ENCODE data around the gene CACNG7.

The CACNG7 gene

GRCh38 chr19:53992211-53992610 is 83.1 kb downstream of the CACNG7 start:
- Histone ChIP-seq H3K4me1 (ENCODE audit: control insufficient read depth, insufficient read depth, low read length, poor library complexity, severe bottlenecking) (no peaks in the 10 kb centered on the region), H3K4me3 (ENCODE audit: insufficient read depth, low read depth, low read length, poor library complexity, severe bottlenecking) (no peak overlapping the region), H3K27ac (ENCODE audit: insufficient read depth, low read length, poor library complexity, severe bottlenecking) (no peak overlapping the region), H3K36me3 (ENCODE audit: control insufficient read depth, insufficient read depth, low read length) (no peaks in the 10 kb centered on the region), H3K9me3 (ENCODE audit: control insufficient read depth, low read length) (no peaks in the 10 kb centered on the region), H3K27me3 (replicated peaks; ENCODE audit: control insufficient read depth, insufficient read depth, low read length, poor library complexity, severe bottlenecking) (peaks cover 20% of the 10 kb centered on the region)
- no peak for DNase-seq

GRCh38 chr19:53992815-53993214 is 83.7 kb downstream of the CACNG7 start:
- peaks cover 20% of the 10 kb centered on the region for H3K27me3 ChIP-seq (replicated peaks; ENCODE audit: control insufficient read depth, insufficient read depth, low read length, poor library complexity, severe bottlenecking)

GRCh38 chr19:53993448-53993847 is 84.4 kb downstream of the CACNG7 start:
- no peak for DNase-seq
- no peaks in the 10 kb centered on the region for H3K36me3 ChIP-seq (ENCODE audit: control insufficient read depth, insufficient read depth, low read length)
- no peak overlapping the region for H3K4me3 ChIP-seq (ENCODE audit: insufficient read depth, low read depth, low read length, poor library complexity, severe bottlenecking)
- H3K27me3 ChIP-seq (replicated peaks; ENCODE audit: control insufficient read depth, insufficient read depth, low read length, poor library complexity, severe bottlenecking) = peaks cover 20% of the 10 kb centered on the region
- no peak overlapping the region for H3K27ac ChIP-seq (ENCODE audit: insufficient read depth, low read length, poor library complexity, severe bottlenecking)
- no peaks in the 10 kb centered on the region for H3K4me1 ChIP-seq (ENCODE audit: control insufficient read depth, insufficient read depth, low read length, poor library complexity, severe bottlenecking)
- H3K9me3 ChIP-seq (ENCODE audit: control insufficient read depth, low read length) = no peaks in the 10 kb centered on the region

More at GRCh38 chr19:53992815-53993214, 83.7 kb downstream of the CACNG7 start:
- Histone ChIP-seq H3K4me1 (ENCODE audit: control insufficient read depth, insufficient read depth, low read length, poor library complexity, severe bottlenecking) (no peaks in the 10 kb centered on the region), H3K27ac (ENCODE audit: insufficient read depth, low read length, poor library complexity, severe bottlenecking) (no peak overlapping the region), H3K9me3 (ENCODE audit: control insufficient read depth, low read length) (no peaks in the 10 kb centered on the region), H3K4me3 (ENCODE audit: insufficient read depth, low read depth, low read length, poor library complexity, severe bottlenecking) (no peak overlapping the region), H3K36me3 (ENCODE audit: control insufficient read depth, insufficient read depth, low read length) (no peaks in the 10 kb centered on the region)
- no peak for DNase-seq

All from effector memory CD4-positive, alpha-beta T cell (primary cell).